A549 (cell line): ENCODE data around the gene ARFGEF2.

Experiments used
- BHLHE40 ChIP-seq: IDR thresholded peaks from 2 replicates; pipeline ENCODE4 v1.6.1; 2012; ENCODE audit warnings: low read depth, low read length, inconsistent platforms
- CTCF ChIP-seq: fragments of >200 bp; sonication (Bioruptor Twin); formaldehyde crosslinking; IDR thresholded peaks from 3 replicates; pipeline ENCODE4 v1.5.1; 2016
- EP300 ChIP-seq, 2 experiments: fragments of >200 bp; sonication (Bioruptor Twin); formaldehyde crosslinking; IDR thresholded peaks; 2 replicates in 1 of 2; 3 replicates in 1 of 2; pipeline ENCODE4 v1.6.1; 2016 to 2017
- HDAC2 ChIP-seq: fragments of 200-600 bp; sonication (generic); IDR thresholded peaks from 2 replicates; pipeline ENCODE4 v1.6.1; 2016
- JUNB ChIP-seq: fragments of >200 bp; sonication (Bioruptor Twin); formaldehyde crosslinking; IDR thresholded peaks from 2 replicates; pipeline ENCODE4 v1.6.1; 2016
- KDM1A ChIP-seq: fragments of 200-600 bp; sonication (generic); IDR thresholded peaks from 2 replicates; pipeline ENCODE4 v1.6.1; 2016; ENCODE audit warnings: low read depth, mild to moderate bottlenecking
- MAZ ChIP-seq: fragments of 150-350 bp; IDR thresholded peaks from 2 replicates; pipeline ENCODE4 v1.6.1; 2014; ENCODE audit warnings: antibody characterized with exemption, low read depth, low read length, borderline replicate concordance
- NR3C1 ChIP-seq: fragments of >200 bp; sonication (Bioruptor Twin); formaldehyde crosslinking; IDR thresholded peaks from 3 replicates; pipeline ENCODE4 v1.6.1; 2017
- REST ChIP-seq: fragments of 200-600 bp; sonication (generic); IDR thresholded peaks from 2 replicates; pipeline ENCODE4 v1.6.1; 2016; ENCODE audit warnings: antibody characterized with exemption, mild to moderate bottlenecking, moderate library complexity
- USF2 ChIP-seq: fragments of 450-650 bp; IDR thresholded peaks from 2 replicates; pipeline ENCODE4 v1.6.1; 2014; ENCODE audit warnings: antibody characterized with exemption
- ZFP36 ChIP-seq: fragments of 450-650 bp; IDR thresholded peaks from 2 replicates; pipeline ENCODE4 v1.6.1; 2014; ENCODE audit warnings: borderline replicate concordance; ENCODE audit not compliant: partially characterized antibody

- TF ChIP-seq MAZ (no peak), USF2 (no peak), CTCF (no peak), BHLHE40 (no peak), EP300 (IDR thresholded peaks at IDR 0.05) (no peak), KDM1A (no peak), HDAC2 (no peak), REST (no peak), JUNB (no peak), ZFP36 (no peak), NR3C1 (no peak)
These were observed 10.2 kb downstream of the ARFGEF2 start for GRCh38 chr20:48931527-48932374.
